GM10266 (cell line): ENCODE data around the gene GGTLC2.
"Not testable (repeated sequence)": the region's sequence is repeated elsewhere in the genome, so short reads cannot be mapped to it uniquely, and the experiment has no call there.

Experiments used
- DNase-seq: peaks from one replicate; pipeline ENCODE4 v3.0.0; 2012; ENCODE audit errors: extremely low spot score
- CTCF ChIP-seq: IDR thresholded peaks from 2 replicates; pipeline ENCODE4 v1.5.1; 2012; ENCODE audit warnings: mild to moderate bottlenecking, low read depth; ENCODE audit not compliant: control insufficient read depth, insufficient read depth; ENCODE audit errors: missing control alignments

The GGTLC2 gene

DNA sequence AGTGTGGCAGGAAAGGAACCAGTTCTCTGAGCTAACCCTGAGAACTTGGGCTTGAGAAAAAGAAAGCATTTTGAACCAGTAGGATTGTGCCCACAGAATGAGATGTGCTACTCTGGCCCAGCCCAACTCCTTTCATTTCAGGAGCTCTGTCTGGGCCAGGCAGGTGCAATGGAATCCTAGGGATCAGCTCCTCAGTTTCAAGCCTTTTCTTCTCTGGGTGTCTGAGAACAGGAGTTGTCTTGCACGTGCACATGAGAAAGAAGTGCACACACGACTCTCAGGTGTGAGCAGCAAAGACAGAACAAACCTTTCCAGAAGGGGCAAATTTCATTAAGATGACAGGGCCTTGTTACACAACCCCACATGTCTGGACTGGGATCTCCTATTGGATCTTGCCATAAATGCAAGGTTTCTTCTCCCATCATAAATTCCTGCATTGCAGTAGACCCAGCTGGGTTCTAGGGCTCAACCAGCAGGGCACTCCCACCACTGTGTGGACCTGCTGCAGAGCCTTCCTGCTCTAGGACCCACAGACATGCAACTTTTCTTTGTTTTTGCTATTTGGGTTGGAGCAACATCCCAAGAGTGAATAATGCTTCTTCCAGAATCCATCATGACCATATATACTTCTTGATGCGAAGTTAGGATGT is 24.5 kb upstream of the GGTLC2 start:
- DNase-seq = no peak
- no peak for TF ChIP-seq CTCF

DNA sequence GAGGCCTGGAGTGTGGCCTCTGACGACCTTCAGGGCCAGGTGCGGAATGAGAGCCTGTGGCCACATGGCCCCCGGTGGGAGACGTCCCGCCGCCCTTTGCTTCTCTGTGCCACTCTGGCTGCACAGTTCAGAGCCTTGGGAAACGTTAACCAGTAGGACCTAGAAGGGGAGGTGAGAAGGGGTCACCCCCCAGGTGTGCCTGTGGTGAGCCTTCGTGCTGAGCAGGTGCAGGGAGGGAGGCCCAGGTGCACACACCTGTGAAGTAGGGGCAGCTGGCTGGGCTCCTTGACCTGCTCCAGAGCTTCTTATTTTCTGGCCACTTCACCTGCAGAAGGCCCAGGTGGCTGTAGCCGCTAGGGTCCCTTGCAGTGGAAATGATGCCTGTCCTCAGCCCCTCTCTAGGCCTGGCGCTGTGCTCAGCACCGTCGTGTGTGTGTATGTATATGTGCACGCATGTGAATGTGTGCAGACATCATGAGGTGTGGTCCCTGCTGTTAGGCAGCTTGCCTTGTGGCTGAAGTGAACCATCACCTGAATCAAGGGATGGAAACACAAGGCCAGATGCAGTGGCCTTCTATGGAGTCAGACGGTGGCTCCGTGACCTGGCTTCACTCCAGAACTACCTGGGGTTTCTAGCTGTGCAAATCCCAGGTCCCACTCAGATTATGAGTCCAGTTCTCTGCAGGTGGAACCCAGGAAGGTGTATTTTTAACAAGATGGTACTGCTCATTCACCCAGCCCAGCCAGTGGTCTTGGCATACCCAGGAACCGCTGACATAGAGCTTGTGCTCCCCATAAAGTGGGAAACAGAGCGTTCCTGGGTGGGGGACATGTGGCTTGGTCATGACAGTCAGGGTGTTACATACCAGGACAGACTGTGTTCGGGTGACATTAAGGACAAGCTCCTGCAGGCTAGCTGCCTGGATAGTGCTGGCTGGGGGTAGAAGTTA is 15.6 kb upstream of the GGTLC2 start:
- not testable (repeated sequence) for DNase-seq

DNA sequence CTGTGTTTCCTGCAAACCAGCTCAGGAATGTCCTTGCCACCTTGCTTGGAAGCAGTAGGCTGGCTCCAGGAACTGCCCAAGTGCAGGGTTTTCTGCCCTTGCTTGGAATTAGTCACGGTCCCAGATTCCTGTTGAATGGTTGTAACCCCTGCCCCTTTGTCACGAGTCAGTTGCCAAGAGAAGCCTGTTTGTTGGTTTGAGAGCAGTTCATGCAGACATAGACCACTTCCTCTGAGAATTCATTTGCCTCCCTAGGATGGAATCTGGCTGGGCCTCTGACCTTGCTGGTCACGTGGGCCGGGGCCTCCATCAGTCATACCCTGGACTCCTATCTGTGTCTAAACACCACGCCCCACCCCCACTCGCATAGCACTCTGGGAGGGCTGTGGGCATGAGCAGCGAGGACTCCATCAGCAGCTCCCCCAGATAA is 13.2 kb upstream of the GGTLC2 start:
- not testable (repeated sequence) for DNase-seq

DNA sequence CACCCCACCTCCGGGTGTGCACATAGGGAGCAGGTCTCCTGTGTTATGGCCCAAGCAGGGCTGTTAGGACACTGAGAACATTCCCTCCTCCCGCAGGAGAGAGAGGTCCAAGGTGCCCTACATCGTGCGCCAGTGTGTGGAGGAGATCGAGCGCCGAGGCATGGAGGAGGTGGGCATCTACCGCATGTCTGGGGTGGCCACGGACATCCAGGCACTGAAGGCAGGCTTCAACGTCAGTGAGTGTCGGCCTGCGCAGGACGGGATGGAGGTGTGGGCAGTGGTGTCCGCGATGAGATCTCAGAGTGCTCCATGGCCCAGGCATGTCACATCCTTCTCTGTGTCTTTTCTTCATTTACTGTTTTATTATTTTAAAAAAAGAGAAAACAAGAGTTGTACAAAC is 12.2 kb upstream of the GGTLC2 start:
- DNase-seq = not testable (repeated sequence)

DNA sequence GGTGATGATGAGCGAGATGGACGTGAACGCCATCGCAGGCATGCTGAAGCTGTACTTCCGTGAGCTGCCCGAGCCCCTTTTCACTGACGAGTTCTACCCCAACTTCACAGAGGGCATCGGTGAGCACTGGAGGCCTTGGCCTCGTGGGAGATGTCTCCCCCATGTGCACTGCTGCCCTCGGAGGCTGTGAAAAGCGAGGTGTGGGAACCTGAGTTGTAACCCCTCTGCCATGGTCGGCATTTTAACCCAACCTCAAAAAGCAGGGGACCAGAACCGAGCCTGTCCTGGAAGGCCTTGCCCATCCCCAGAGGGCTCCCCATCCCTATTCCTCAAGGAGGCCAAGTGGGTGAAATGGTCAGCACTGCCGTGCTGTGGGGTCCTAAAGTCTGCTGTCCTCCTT is 10.9 kb upstream of the GGTLC2 start:
- DNase-seq = not testable (repeated sequence)

- DNase-seq = not testable (repeated sequence)
These were observed 8.2 kb upstream of the GGTLC2 start for GRCh38 chr22:22636260-22636659.

DNA sequence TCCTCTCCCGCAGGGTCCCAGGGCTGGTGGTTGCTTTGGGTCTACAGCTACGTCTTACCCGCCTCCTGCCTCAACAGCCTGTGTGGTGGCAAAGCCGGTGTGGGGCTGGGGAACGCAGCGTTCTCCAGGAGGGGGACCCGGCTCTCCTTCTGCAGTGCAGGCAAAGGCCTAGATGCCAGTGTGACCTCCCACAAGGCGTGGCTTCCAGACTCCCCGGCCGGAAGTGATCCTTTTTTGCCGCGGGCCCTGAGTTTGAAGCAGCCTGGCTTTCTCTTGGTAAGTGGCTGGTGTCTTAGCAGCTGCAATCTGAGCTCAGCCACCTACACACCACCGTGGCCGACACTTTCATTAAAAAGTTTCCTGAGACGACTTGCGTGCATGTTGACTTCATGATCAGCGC is 6.1 kb upstream of the GGTLC2 start:
- not testable (repeated sequence) for DNase-seq

DNA sequence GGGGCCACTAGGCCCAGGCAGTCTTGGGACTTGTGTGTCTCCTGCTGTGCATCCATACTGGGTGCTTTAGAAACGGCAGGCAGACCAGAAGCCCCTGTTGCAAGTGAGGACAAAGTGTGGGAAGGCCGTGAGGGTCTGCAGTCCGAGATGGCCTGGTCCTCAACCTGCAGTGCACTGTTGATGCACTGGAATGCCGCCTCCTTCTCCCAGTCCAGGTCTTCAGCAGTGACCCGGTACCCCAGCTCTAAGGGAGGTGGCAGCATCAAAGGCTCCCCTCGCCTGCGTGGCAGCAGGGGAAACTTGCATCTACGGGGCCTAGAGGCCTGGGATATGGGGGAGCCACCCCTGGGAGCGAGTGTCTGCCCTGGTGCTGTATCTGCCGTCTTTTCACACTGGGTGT is 2.2 kb upstream of the GGTLC2 start:
- DNase-seq = not testable (repeated sequence)

- not testable (repeated sequence) for DNase-seq
These were observed 1.6 kb downstream of the GGTLC2 start for GRCh38 chr22:22645969-22646368.

- not testable (repeated sequence) for DNase-seq
These were observed 3.5 kb downstream of the GGTLC2 start for GRCh38 chr22:22647952-22648351.

DNA sequence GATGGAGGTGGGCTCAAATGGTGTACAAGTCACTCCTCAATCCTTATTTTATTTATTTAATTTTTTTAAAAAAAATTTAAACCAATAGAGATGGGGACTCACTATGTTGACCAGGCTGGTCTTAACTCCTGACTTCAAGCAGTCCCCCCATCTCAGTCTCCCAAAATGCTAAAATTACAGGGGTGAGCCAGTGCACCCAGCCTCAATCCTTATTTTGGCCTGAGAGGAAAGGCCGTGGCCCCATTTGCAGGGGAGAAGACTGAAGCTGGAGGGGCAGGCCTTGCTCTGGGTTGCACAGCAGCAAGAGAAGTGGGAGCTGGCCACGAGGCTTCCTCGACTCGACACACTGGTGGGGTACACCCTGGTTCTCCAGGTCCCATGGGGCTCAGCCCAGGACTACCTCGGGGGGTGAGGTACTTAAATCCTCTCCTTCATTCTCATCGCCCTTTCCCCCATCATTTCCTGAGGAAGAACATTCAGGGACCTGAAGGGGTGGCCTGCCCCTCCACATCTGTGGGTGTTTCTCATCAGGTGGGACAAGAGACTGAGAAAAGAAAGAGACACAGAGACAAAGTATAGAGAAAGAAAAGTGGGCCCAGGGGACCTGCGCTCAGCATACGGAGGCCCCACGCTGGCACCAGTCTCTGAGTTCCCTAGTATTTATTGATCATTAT is 4.6 kb downstream of the GGTLC2 start:
- DNase-seq = not testable (repeated sequence)

DNA sequence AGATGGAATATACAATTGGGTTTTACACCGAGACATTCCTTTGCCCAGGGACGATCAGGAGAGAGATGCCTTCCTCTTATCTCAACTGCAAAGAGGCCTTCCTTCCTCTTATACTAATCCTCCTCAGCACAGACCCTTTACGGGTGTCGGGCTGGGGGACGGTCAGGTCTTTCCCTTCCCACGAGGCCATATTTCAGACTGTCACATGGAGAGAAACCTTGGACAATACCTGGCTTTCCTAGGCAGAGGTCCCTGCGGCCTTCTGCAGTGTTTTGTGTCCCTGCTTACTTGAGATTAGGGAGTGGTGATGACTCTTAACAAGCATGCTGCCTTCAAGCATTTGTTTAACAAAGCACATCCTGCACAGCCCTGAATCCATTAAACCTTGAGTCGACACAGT is 5.3 kb downstream of the GGTLC2 start:
- not testable (repeated sequence) for DNase-seq

DNA sequence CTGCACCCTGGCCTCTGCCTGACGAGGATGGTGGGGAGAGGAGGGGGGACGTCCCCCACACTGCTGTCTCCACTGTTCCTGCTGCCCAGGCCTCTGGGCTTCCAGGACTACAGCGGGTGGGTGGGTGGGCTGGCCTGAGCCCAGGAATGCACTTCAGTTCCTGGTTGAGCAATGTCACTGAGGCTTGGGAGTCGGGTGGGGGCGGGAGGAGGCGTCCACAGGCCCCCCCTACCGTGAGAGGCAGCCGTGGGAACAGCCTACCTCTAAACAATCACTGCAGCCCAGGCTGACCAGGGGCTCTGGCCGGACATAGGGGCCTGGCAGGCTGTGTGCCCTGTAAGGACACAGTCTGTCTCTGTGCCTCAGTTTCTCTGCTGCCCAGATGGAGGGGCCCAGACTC is 6.0 kb downstream of the GGTLC2 start:
- not testable (repeated sequence) for DNase-seq

DNA sequence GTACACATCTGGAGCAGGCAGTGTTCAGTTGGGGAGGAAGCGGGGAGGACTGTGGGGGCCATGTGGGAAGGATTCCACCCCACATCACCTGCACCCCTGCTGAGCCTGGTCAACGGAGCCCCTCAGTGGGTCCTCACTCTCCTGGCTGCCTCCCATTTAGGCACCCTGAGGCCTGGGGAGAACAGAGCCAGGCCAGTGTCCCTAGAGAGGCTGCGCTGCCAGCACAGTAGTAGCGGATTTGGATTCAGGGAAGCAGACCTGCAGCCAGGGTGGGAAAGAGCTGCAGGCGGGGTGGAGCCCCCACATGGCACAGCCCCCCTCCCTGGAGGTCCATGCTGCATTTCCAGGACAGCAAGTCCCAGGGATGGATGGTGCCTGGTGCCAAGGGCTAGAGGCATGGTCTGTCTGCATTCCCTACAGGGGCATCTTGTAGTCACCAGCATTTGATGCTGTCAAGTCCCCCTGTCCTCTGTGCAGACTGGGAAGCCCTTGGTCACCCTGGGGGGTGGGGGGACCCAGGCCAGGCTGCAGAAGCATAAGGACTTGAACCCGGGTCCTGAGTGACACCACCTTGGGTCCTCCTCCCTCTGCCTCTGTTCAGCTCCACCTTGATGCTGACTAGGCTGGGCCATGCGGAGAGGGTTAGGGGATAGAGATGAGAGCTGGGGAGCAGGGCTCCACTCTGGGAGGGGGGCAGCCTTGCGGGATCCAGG is 6.5 kb downstream of the GGTLC2 start:
- not testable (repeated sequence) for DNase-seq

DNA sequence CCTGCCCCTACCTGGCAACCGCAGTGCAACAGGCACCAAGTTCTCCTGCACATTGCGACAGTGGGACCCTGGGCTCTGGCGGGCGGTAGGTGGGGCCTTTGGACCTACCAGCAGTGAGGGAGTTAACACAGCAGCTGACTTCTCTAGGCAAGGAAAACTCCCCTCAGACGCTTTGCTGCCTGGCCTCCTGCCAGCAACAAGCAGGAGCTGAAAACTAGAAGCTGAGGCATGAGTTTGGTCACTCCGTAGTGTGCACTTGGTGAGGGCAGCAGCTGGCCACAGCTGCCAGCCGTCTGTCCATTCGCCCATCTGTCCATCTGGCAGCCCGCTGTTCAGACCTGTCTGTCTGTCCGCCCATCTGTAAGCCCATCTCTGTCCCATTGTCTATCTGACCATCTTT is 7.2 kb downstream of the GGTLC2 start:
- not testable (repeated sequence) for DNase-seq

DNA sequence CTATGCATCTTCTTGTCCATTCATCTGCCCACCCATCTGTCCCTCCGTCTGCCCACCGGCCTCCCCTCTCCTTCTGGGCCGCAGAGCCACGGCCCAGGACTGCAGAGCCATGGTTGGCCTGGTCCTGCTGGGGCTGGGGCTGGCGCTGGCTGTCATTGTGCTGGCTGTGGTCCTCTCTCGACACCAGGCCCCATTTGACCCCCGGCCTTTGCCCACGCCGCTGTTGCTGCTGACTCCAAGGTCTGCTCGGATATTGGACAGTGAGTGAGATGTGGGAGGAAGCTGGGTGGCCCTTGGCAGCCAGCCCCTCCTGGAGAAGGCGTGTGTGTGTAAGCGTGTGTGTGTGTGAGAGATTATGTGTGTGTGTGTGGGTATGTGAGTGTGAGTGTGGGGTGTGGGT is 7.7 kb downstream of the GGTLC2 start:
- DNase-seq = not testable (repeated sequence)

GRCh38 chr22:22652573-22652972 is 8.2 kb downstream of the GGTLC2 start:
- DNase-seq = not testable (repeated sequence)

DNA sequence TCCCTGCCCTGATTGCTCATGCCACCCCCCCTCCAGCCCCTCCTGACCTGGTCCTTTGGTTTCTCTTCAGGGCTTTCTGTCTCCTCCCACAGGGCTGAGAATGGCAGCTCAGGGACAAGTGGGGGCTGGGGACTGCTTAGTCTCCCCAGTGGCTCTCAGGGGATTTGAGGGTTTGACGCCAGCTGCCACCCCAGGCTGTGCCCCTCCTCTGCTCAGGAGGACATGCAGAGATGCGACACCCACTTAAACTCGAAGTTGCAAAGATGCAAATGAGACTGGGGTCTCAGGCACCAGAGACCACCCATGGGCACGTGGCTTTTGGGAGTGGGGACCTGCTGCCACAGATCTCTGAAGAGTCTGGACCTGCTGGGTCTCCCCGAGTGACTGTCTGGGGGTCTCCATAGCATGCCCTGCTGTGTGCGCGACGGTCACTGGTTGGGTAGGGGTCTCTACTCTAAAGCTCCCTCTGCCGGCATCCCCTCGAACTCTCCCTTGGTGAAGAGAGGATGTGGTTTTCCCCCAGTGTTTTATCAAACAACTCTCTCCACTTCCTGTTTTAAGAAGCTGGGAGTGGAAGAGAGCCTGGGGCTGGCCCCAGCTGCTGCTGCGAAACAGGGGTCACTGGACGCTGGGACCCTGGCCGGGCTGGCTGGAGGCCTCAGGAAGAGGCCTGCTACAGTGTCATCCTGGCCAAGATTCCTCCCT is 9.4 kb downstream of the GGTLC2 start:
- not testable (repeated sequence) for DNase-seq
